Thymus (tissue), 11 donors: Measurements from ENCODE around the gene IFNAR1. TPM values are rescaled to one million over a fixed set of nuclear protein-coding genes. Genes with fewer than 3 reads are reported as not detected.

Source experiments
- DNase-seq, 9 donors: peaks; one replicate each; pipeline ENCODE4 v3.0.0-alpha.2; 2013; ENCODE audit warnings: low spot score in 9 of 9, low read depth in 6 of 9, missing footprints in 1 of 9
- H3K27ac ChIP-seq, 2 donors: one replicate each; pipeline ENCODE4 v1.5.1; 2013; ENCODE audit warnings: control low read depth in 1 of 2, low read depth in 1 of 2, low read length in 1 of 2, mild to moderate bottlenecking in 1 of 2, moderate library complexity in 1 of 2
- H3K27me3 ChIP-seq, 2 donors: one replicate each; pipeline ENCODE4 v1.5.1; 2013; ENCODE audit warnings: low read length in 1 of 2; ENCODE audit not compliant: control insufficient read depth in 2 of 2, insufficient read depth in 1 of 2
- H3K36me3 ChIP-seq, 2 donors: one replicate each; pipeline ENCODE4 v1.5.1; 2013; ENCODE audit warnings: low read length in 1 of 2, mild to moderate bottlenecking in 1 of 2, moderate library complexity in 1 of 2; ENCODE audit not compliant: control insufficient read depth in 2 of 2, insufficient read depth in 2 of 2
- H3K4me1 ChIP-seq, 2 donors: one replicate each; pipeline ENCODE4 v1.5.1; 2013; ENCODE audit warnings: low read length in 2 of 2; ENCODE audit not compliant: control insufficient read depth in 2 of 2, insufficient read depth in 2 of 2
- H3K4me3 ChIP-seq, 2 donors: one replicate each; pipeline ENCODE4 v1.5.1; 2013; ENCODE audit warnings: low read length in 2 of 2, control low read depth in 1 of 2, mild to moderate bottlenecking in 1 of 2
- H3K9me3 ChIP-seq, 2 donors: one replicate each; pipeline ENCODE4 v1.5.1; 2013; ENCODE audit warnings: low read length in 1 of 2, mild to moderate bottlenecking in 1 of 2; ENCODE audit not compliant: control insufficient read depth in 2 of 2, insufficient read depth in 1 of 2
- WGBS: extraction: QIAGEN DNeasy Blood & Tissue Kit; methylation state at CpG from one replicate; pipeline ENCODE4 v1.1.7; 2013; 5-methylcytosine and 5-hydroxymethylcytosine counted together
- polyA plus RNA-seq: library from polyadenylated mRNA; stranded (reverse); fragments of 200-250 nt; gene quantifications from one replicate; pipeline ENCODE4 v1.2.3, GENCODE V29; 2013
- total RNA-seq: library from RNA; stranded (reverse); fragments of 120-200 nt; gene quantifications from one replicate; pipeline ENCODE4 v1.2.4, GENCODE V29; 2013
- donor health status: healthy.

IFNAR1 gene
- total and polyA plus RNA-seq, 2 donors: 17.2 to 18.2 TPM

- no peak for DNase-seq
- H3K27ac ChIP-seq: peak overlapping the region in 1 of 2 donors; percentile 17
- peaks cover 73 to 81% of the 10 kb centered on the region in 2 donors for H3K36me3 ChIP-seq
- no peaks in the 10 kb centered on the region for H3K27me3 ChIP-seq
- no peak overlapping the region for H3K4me3 ChIP-seq
- H3K9me3 ChIP-seq: no peaks in the 10 kb centered on the region
- H3K4me1 ChIP-seq: peaks cover 17 to 22% of the 10 kb centered on the region in 2 donors
- WGBS: 98% methylated on average over 11 of the region's 11 CpGs
Measured at GRCh38 chr21:33289199-33289819, 35.5 kb upstream of the IFNAR1 start.

DNA sequence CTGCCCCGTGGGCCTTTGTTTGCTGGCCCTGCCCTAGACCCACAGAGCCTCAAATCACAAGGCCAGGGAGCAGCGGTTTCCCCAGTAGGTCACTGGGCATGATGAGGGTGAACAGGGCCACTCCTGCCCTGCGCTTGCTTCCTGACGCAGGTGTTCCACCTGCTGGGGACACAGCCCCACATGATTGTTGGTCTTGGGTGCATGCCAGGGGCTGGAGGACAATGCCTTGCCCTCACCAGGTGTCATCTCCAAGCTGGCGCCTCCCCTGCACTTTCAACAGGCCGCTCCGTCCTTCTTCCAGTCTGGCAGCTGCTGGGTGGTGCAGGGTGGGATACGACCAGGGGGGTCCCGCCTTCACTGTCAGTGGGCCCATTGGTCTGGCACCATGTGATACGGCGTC lies 34.3 kb upstream of the IFNAR1 start:
- Histone ChIP-seq H3K9me3 (no peaks in the 10 kb centered on the region), H3K4me3 (no peak overlapping the region), H3K4me1 (peaks cover 23 to 29% of the 10 kb centered on the region in 2 donors), H3K27me3 (no peaks in the 10 kb centered on the region), H3K27ac (no peak overlapping the region), H3K36me3 (peaks cover 67 to 70% of the 10 kb centered on the region in 2 donors)
- 97% methylated on average over 11 of the region's 11 CpGs for whole genome bisulfite sequencing
- no peak for DNase-seq

DNA sequence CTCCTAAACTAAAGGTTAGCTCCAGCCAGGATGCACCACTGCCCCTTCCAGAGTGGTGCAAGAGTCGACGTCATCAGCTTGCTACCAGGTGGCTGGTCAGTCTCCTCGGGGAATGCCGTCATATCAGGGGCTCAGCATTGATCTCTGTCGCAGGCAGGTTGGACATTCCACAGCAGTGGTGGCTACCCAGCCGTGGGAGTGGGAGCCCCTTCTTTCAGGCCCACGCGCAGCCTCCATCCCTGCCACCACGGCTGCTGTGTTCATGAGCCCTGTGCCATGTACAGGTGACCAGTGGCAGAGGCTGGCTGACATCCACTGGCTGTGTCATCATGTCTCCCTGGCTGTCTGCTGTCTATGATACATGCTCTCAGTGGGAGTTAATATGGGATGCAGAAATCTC lies 33.1 kb upstream of the IFNAR1 start:
- DNase-seq: no peak
- peaks cover 23 to 31% of the 10 kb centered on the region in 2 donors for H3K4me1 ChIP-seq
- H3K36me3 ChIP-seq: peaks cover 64 to 67% of the 10 kb centered on the region in 2 donors
- H3K27ac ChIP-seq: no peak overlapping the region
- H3K4me3 ChIP-seq: no peak overlapping the region
- H3K27me3 ChIP-seq: no peaks in the 10 kb centered on the region
- no peaks in the 10 kb centered on the region for H3K9me3 ChIP-seq
- WGBS: 98% methylated on average over 9 of the region's 9 CpGs

DNA sequence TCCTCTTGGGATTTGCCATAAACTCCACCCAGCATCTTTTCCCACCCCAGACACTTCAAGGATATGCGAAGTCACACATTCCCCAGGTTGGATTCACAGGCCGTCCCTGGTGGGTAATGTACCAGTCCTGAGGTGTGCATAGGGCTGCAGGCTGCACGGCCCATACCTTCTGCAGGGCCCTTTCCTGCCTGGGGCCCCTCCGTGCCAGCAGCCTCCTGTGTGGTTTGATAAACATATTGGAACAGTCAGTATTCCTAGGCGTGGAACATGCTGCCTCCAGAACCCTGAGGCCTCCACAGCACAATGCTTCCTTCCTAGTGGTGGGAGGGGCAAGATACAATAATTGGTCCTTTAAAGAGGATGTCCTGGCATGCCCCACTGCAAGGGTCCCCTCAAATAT lies 32.0 kb upstream of the IFNAR1 start:
- Histone ChIP-seq H3K4me3 (no peak overlapping the region), H3K27ac (peak overlapping the region; percentile 52 to 93), H3K36me3 (peaks cover 61 to 70% of the 10 kb centered on the region in 2 donors), H3K27me3 (no peaks in the 10 kb centered on the region), H3K9me3 (no peaks in the 10 kb centered on the region), H3K4me1 (peaks cover 23 to 31% of the 10 kb centered on the region in 2 donors)
- no peak for DNase-seq
- WGBS: 96% methylated on average over 5 of the region's 5 CpGs

DNA sequence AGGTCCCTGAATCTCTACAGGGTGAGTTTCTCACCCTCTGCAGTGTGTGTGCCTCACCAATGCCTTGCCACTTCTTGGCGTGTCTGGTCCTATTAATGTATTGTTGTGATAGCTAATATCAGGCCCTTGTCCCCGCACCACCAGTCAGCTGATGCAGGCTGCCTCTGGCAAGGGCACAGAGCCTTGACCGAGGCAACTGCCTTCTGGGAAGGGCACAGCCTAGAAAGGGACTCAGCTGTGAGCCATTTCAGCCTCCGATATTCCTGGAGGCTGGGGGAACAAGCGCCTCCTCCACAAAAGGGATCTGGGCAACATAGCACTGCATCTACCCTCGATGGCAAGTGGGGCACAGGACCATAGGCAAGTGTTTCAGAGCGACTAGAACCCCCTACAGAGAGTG lies 31.6 kb upstream of the IFNAR1 start:
- H3K36me3 ChIP-seq: peaks cover 57 to 66% of the 10 kb centered on the region in 2 donors
- H3K4me1 ChIP-seq: peaks cover 23 to 31% of the 10 kb centered on the region in 2 donors
- no peak for DNase-seq
- no peak overlapping the region for H3K4me3 ChIP-seq
- peak overlapping the region; percentile 85 to 93 for H3K27ac ChIP-seq
- H3K9me3 ChIP-seq: no peaks in the 10 kb centered on the region
- H3K27me3 ChIP-seq: no peaks in the 10 kb centered on the region
- WGBS: 98% methylated on average over 7 of the region's 7 CpGs

- WGBS: 41% methylated on average over 7 of the region's 7 CpGs
- Histone ChIP-seq H3K27me3 (no peaks in the 10 kb centered on the region), H3K36me3 (peaks cover 50 to 59% of the 10 kb centered on the region in 2 donors), H3K9me3 (no peaks in the 10 kb centered on the region), H3K4me1 (peaks cover 25 to 34% of the 10 kb centered on the region in 2 donors), H3K27ac (peak overlapping the region; percentile 90 to 93), H3K4me3 (no peak overlapping the region)
- DNase-seq: peak in 8 of 9 donors; percentile 51 to 89 (median 72)
Measured at GRCh38 chr21:33293811-33294216, 31.0 kb upstream of the IFNAR1 start.

- Histone ChIP-seq H3K4me3 (no peak overlapping the region), H3K27ac (no peak overlapping the region), H3K27me3 (no peaks in the 10 kb centered on the region), H3K9me3 (no peaks in the 10 kb centered on the region), H3K4me1 (peaks cover 44 to 58% of the 10 kb centered on the region in 2 donors), H3K36me3 (peaks cover 32 to 46% of the 10 kb centered on the region in 2 donors)
- whole genome bisulfite sequencing: 97% methylated on average over 6 of the region's 6 CpGs
- DNase-seq: no peak
Measured at GRCh38 chr21:33296156-33296555, 28.6 kb upstream of the IFNAR1 start.

DNA sequence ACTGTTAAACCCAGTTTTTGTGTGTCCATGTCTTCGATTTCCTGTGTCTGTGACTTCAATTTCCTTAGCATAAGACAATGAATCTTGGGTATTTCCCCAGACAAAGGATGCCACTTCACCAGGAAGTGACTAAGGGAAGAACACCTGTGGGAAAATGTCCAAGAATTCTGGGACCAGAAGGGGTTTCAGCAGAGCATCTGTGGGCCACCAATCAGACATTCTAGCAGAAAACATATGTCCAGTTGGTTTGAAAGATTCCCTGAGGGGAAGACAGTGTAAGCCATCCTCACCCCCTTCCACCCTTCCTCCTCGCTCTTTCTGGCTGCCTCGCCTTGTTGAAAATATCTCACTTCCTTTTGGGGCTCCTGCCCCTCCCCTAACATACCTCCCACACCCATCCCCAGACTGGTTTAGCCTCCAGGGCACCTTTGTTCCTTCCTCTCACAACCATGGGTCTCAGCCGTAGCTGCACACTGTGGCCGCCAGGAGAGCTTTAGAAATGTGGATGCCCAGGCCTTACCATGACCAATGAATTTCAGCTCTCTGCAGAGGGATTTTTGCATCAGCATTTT lies 25.5 kb upstream of the IFNAR1 start:
- Histone ChIP-seq H3K27ac (peak overlapping the region; percentile 91 to 92), H3K4me1 (peaks cover 54 to 67% of the 10 kb centered on the region in 2 donors), H3K4me3 (no peak overlapping the region), H3K36me3 (peaks cover 13 to 23% of the 10 kb centered on the region in 2 donors), H3K27me3 (no peaks in the 10 kb centered on the region), H3K9me3 (no peaks in the 10 kb centered on the region)
- peak; percentile 53 to 88 (median 70) for DNase-seq
- 27% methylated on average over 5 of the region's 5 CpGs for WGBS
